LNCAP (cell line): Measurements from ENCODE around the gene SGCA.

ENCODE experiments used
- CTCF ChIP-seq: fragments of 450-650 bp; IDR thresholded peaks from 2 replicates; pipeline ENCODE4 v1.5.1; 2017; ENCODE audit warnings: mild to moderate bottlenecking

The SGCA gene

GRCh38 chr17:50173335-50173941, 7.6 kb downstream of the SGCA start:
- TF ChIP-seq CTCF = no peak

- TF ChIP-seq CTCF = no peak
These were observed 8.6 kb downstream of the SGCA start for GRCh38 chr17:50174444-50174843.

GRCh38 chr17:50175035-50175807, 9.4 kb downstream of the SGCA start:
- no peak for TF ChIP-seq CTCF

- no peak for TF ChIP-seq CTCF
These were observed 11.0 kb downstream of the SGCA start for GRCh38 chr17:50176559-50177357.

- no peak for TF ChIP-seq CTCF
These were observed 11.7 kb downstream of the SGCA start for GRCh38 chr17:50177476-50177875.

- peak; percentile 34; the same call in 1 of the 2 replicates for TF ChIP-seq CTCF
These were observed 12.4 kb downstream of the SGCA start for GRCh38 chr17:50177983-50178834.

- no peak for TF ChIP-seq CTCF
These were observed 14.3 kb downstream of the SGCA start for GRCh38 chr17:50180111-50180510.
